Spinal cord (tissue), 10 donors: Measurements from ENCODE around the gene FBLN1. TPM values are rescaled to one million over a fixed set of nuclear protein-coding genes. Genes with fewer than 3 reads are reported as not detected.

Experiments
- DNase-seq, 6 donors: peaks; one replicate each; pipeline versions ENCODE4 v3.0.0 to v3.0.0-alpha.2; 2013 to 2015; ENCODE audit warnings: low spot score in 6 of 6, low read depth in 4 of 6
- H3K27ac ChIP-seq: one replicate; pipeline ENCODE4 v1.5.1; 2013; ENCODE audit warnings: low read depth, low read length, control low read depth
- H3K27me3 ChIP-seq: one replicate; pipeline ENCODE4 v1.6.1; 2013; ENCODE audit warnings: low read length; ENCODE audit not compliant: control insufficient read depth, insufficient read depth
- H3K36me3 ChIP-seq: one replicate; pipeline ENCODE4 v1.6.1; 2013; ENCODE audit warnings: low read length; ENCODE audit not compliant: control insufficient read depth, insufficient read depth
- H3K4me1 ChIP-seq: one replicate; pipeline ENCODE4 v1.6.1; 2013; ENCODE audit warnings: low read length; ENCODE audit not compliant: control insufficient read depth, insufficient read depth
- H3K4me3 ChIP-seq: one replicate; pipeline ENCODE4 v1.5.1; 2013; ENCODE audit warnings: low read depth, low read length, control low read depth
- H3K9me3 ChIP-seq: one replicate; pipeline ENCODE4 v1.6.1; 2013; ENCODE audit warnings: low read length; ENCODE audit not compliant: control insufficient read depth, insufficient read depth
- WGBS: methylation state at CpG from one replicate; pipeline ENCODE4 v1.1.5; 2013; ENCODE audit warnings: missing lambda C conversion rate; ENCODE audit not compliant: insufficient coverage; 5-methylcytosine and 5-hydroxymethylcytosine counted together
- polyA plus RNA-seq, 2 donors: library from polyadenylated mRNA; unstranded; fragments of 120-200 nt; gene quantifications; one replicate each; pipeline ENCODE4 v1.2.1, GENCODE V29; 2013; ENCODE audit not compliant: insufficient read length in 2 of 2
- total RNA-seq, 2 donors: library from RNA; depleted of rRNA in 1 of 2; stranded (reverse); fragments of 120-200 nt in 1 of 2; fragments of >200 nt in 1 of 2; gene quantifications; one replicate each; pipeline versions ENCODE4 v1.2.3 to v1.2.4, GENCODE V29; 2013 to 2014
- donor health status: healthy.

Gene FBLN1
- total and polyA plus RNA-seq, 4 donors: 69.4 to 260 (median 132) TPM

DNA sequence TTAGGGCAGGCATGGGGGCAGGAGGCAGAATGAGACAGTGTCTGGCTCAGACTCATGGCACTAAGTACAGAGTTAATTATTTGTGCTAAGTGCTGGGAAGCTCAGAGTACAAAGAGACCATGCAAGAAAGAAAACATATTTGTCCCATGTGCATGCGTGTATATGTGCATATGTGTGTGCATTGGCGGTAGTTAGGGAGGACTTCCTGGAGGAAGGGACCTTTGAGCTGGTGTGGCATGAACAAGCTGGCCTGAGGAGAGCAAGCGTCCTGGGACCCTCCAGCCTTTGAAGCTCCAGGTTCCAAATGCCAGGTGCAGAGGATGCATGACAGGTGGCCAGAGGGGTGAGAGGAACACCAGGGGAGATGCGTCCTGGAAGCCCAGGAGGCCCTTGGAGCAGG is 6.1 kb downstream of the FBLN1 start:
- Histone ChIP-seq H3K9me3 (no peaks in the 10 kb centered on the region), H3K4me3 (no peak overlapping the region), H3K27me3 (no peaks in the 10 kb centered on the region), H3K27ac (no peak overlapping the region), H3K36me3 (no peaks in the 10 kb centered on the region), H3K4me1 (peaks cover 48% of the 10 kb centered on the region)
- DNase-seq: no peak
- WGBS: 100% methylated on average over 4 of the region's 4 CpGs

DNA sequence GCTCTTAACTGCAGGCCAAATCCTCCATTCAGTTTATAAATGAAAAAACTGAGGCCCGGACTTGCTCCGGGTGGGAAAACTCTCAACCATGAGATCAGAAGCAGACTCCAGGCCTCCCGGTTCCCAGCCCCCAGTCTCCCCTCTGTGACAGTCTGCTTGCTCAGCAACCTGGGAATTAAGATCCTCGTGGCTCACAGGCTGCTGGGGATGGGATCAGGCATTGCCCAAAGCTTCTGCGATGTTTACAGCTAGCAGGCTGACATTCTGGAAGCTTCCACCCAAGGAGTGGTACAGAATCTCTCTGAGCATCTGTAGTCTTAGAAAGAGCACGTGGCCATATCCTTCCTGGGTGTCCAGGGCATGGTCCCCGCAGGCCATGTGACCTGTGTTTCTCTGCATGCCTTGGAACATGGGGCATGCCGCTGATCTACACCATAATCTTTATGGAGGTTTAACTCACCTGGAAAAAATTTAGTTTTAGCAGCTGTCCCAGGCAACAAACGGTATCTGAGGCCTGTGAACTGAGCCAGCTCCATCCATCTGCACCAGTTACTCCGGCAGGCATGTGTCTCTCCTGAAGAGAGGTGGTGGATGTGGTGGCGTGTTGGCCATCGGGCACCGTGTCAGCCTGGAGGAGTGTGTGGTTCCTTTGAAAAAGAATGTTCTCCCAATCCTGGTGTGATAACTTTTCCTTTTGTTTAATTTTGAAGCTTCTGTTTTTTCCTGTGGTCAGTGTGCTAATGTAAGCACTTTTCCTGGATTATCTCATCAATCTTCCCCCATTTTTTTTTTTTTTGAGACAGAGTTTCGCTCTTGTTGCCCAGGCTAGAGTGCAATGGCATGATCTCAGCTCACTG is 7.9 kb downstream of the FBLN1 start:
- no peak for DNase-seq
- H3K9me3 ChIP-seq: no peaks in the 10 kb centered on the region
- WGBS: 62% methylated on average over 10 of the region's 14 CpGs
- peaks cover 33% of the 10 kb centered on the region for H3K4me1 ChIP-seq
- no peak overlapping the region for H3K4me3 ChIP-seq
- H3K27ac ChIP-seq: peak overlapping the region; percentile 25
- H3K27me3 ChIP-seq: no peaks in the 10 kb centered on the region
- H3K36me3 ChIP-seq: no peaks in the 10 kb centered on the region

DNA sequence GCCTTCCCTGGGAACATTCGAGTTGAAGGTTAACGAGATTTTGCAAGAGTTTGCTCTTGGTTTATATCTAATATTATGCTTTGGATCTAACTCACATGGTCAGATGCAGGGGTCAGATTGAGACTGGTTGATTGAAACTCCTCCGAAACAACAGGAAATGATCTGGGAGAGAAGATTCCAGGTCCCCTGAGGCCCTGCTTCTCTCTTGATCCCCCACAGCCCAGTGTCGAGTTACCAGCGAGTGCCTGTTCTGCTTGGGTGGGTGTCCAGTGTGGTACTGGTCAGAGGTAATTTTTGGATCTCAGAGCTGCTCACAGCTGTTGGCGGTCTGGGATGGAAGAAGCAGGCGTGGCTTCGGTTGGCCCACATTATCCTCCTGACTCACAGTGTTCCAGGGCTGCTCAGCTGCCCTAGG is 9.2 kb downstream of the FBLN1 start:
- 72% methylated on average over 5 of the region's 8 CpGs for WGBS
- H3K27me3 ChIP-seq: no peaks in the 10 kb centered on the region
- H3K4me3 ChIP-seq: no peak overlapping the region
- DNase-seq: peak in 1 of 6 donors; percentile 40
- H3K9me3 ChIP-seq: no peaks in the 10 kb centered on the region
- peak overlapping the region; percentile 4 for H3K27ac ChIP-seq
- H3K36me3 ChIP-seq: no peaks in the 10 kb centered on the region
- peaks cover 37% of the 10 kb centered on the region for H3K4me1 ChIP-seq

DNA sequence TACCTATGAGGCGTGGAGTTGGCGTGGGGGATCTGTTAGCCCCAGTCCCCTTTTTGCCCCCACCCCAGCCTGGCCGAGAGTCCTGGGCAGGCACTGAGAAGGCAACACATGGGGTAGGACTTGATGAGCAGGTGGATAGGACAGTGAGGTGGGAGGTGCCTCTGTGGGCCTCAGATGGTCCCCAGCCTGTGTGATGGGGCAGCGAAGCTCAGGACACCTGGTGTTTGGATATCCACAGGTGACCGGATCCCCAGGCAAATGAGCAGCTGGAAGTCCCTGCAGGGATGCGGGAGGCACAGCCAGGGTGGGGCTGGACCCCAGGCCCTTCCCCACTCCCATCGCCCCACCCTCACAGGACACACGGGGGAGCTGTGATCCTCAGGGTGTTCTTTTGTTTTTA is 9.7 kb downstream of the FBLN1 start:
- DNase-seq: no peak
- Histone ChIP-seq H3K27me3 (no peaks in the 10 kb centered on the region), H3K9me3 (no peaks in the 10 kb centered on the region), H3K36me3 (peaks cover 2% of the 10 kb centered on the region), H3K4me3 (no peak overlapping the region), H3K4me1 (peaks cover 42% of the 10 kb centered on the region), H3K27ac (peak overlapping the region; percentile 4)
- WGBS: 75% methylated on average over 2 of the region's 8 CpGs

DNA sequence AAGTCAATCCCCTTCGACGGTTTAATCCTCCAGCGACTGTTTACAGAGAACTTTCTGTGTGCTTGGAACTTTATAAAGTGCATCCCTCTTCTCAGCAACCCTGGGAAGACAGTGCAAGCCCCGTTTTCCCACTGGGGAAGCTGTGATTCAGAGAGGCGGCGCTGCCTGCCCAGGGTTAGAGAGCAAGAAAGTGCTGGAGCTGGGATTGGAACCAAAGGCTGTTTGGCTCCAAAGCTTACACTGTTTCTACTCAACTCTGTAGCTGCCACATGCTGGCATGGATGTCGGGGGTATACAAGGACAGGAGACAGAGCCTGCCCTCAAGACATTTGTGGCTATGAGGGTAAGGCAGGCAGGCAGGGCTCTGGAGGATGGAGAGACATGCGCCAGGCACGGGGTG is 13.0 kb downstream of the FBLN1 start:
- H3K4me3 ChIP-seq: no peak overlapping the region
- H3K27ac ChIP-seq: no peak overlapping the region
- 69% methylated on average over 8 of the region's 9 CpGs for WGBS
- H3K9me3 ChIP-seq: no peaks in the 10 kb centered on the region
- peaks cover 15% of the 10 kb centered on the region for H3K36me3 ChIP-seq
- H3K27me3 ChIP-seq: no peaks in the 10 kb centered on the region
- H3K4me1 ChIP-seq: peaks cover 26% of the 10 kb centered on the region
- DNase-seq: no peak

DNA sequence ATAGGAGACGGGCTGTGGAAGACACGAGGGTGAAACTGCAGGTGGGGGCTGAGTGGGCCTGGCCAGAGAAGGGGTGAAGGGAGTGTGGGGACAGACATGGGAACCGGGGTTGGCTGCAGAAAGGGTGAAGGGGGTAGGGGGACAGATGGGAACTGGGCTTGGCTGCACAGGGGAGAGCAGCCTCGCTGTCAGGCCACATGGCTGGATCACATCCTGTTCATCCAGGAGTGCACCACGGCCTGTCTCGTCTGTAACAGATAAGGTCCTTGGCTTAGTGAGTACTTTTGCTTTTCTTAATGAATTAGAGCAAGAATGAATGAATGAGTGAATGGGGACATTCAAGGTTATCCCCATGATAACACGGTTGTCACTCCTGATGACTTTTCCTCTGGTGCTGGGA is 13.5 kb downstream of the FBLN1 start:
- WGBS: 89% methylated on average over 7 of the region's 7 CpGs
- no peaks in the 10 kb centered on the region for H3K27me3 ChIP-seq
- H3K4me1 ChIP-seq: peaks cover 23% of the 10 kb centered on the region
- H3K36me3 ChIP-seq: peaks cover 16% of the 10 kb centered on the region
- H3K9me3 ChIP-seq: no peaks in the 10 kb centered on the region
- no peak overlapping the region for H3K4me3 ChIP-seq
- no peak for DNase-seq
- H3K27ac ChIP-seq: no peak overlapping the region

DNA sequence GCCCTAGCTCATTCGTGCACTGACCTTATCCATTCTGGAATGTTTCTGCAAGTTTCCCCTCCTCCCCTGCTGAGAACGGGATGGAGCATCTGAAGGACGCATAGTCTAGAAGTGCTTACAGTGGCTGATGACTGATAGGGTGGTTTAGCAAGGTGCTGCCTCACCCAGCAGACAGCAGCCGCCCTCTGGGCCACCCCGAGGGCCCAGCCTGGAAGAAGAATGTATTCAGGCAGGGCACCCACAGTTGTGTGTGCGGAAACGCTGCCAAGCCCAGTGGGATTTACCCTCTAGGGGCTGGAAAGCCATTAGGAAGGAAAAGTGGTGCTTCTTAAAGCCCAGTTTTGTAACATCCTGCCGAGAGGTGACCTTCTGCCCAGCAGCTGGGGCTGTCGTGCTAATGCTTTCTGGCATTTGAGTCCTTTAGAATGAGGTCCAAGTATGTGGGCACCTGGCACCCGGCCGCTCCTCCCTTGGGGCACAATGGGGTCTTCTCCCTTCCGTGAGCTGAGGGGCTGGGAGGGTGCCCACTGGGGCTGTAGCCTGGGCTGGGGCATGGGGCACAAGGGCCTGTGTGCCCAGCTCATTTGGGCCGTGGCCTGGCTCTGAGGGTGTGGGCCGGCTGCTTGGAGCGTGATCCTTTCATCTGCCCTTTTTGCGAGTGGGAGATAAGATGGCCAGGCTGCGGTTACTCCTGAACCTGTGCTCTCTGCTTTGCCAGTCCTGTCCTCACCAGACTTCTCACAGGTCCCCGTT is 14.4 kb downstream of the FBLN1 start:
- 74% methylated on average over 14 of the region's 18 CpGs for WGBS
- no peak for DNase-seq
- Histone ChIP-seq H3K36me3 (peaks cover 23% of the 10 kb centered on the region), H3K27ac (no peak overlapping the region), H3K4me3 (no peak overlapping the region), H3K27me3 (no peaks in the 10 kb centered on the region), H3K4me1 (peaks cover 23% of the 10 kb centered on the region), H3K9me3 (no peaks in the 10 kb centered on the region)

DNA sequence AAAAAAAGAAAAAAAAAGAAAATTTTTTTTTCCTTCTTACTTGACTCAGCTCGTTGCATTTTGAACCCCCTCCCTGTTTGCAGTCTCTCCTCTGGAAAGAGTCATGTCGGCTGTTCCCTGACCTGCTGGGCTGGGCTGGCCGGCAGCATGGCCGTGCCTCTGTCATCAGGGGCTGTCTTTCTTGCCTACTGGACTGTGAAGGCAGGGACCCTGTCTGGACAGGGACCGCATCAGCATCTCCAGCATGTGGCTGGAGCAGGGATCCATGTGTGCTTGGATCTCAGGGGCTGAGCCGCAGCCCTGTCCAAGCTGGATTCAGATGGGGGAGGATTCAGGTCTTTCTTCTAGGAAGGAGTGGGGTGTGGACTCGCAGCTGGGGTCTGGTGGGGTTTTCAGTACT is 15.5 kb downstream of the FBLN1 start:
- no peak overlapping the region for H3K4me3 ChIP-seq
- H3K36me3 ChIP-seq: peaks cover 29% of the 10 kb centered on the region
- no peaks in the 10 kb centered on the region for H3K9me3 ChIP-seq
- WGBS: 93% methylated on average over 7 of the region's 7 CpGs
- no peak overlapping the region for H3K27ac ChIP-seq
- H3K27me3 ChIP-seq: no peaks in the 10 kb centered on the region
- DNase-seq: no peak
- peaks cover 18% of the 10 kb centered on the region for H3K4me1 ChIP-seq

DNA sequence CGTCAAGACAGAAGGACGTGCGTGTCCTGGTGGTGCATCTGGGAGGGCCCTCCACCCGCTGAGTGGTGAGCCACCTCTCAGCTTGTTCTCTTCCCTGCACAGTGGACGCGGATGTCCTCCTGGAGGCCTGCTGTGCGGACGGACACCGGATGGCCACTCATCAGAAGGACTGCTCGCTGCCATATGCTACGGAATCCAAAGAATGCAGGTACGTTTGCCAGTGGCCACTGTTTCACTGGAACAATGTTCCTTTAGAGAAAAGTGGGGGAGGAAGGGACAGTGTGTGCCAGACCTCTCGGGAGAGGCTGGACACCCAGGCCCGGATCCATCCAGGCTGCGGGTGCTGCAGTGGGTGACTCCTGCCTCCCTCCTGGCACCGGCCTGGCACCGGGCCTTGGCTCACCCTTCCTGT is 15.9 kb downstream of the FBLN1 start:
- no peak overlapping the region for H3K27ac ChIP-seq
- peaks cover 30% of the 10 kb centered on the region for H3K36me3 ChIP-seq

More for the DNA sequence above, 15.9 kb downstream of the FBLN1 start:
- Histone ChIP-seq H3K4me3 (no peak overlapping the region), H3K4me1 (peaks cover 18% of the 10 kb centered on the region), H3K27me3 (no peaks in the 10 kb centered on the region), H3K9me3 (no peaks in the 10 kb centered on the region)
- no peak for DNase-seq
- 82% methylated on average over 17 of the region's 17 CpGs for WGBS
